DMS153 treated with DMSO at 0.1 percent for 48 hours (cell line): Measurements from ENCODE around the gene MSL3B.
"Not testable (repeated sequence)": the region's sequence is repeated elsewhere in the genome, so short reads cannot be mapped to it uniquely, and the experiment has no call there.

Experiments used
- DNase-seq: peaks from one replicate; lab custom pipeline; 2025; ENCODE audit not compliant: unreplicated experiment; lab: John Stamatoyannopoulos, UW

MSL3B gene

DNA sequence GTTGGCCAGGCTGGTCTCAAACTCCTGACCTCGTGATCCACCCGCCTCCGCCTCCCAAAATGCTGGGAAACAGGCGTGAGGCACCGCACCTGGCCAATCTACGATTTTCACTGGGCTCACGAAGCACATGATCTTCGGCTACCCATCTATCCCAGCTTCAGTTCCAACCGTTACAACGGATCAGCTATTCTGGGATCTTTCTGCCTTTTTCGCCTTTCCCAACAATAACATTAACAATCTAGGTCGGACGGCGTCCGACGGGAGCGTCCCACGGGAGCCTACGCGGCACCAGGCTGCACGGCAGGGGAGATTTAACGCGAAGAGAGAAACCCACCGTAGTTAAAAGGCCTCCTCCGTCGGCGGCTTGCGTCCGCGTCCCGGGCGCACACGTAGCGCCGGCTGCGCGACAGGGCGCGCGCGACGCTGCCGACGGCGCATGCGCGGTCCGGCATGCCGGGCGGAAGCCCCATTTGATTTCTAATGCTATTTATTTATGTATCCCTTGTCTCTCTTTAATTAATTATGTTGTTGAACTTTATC, at the start of gene MSL3B:
Gene MSL3B (minus strand): TSS at position 394 of the 540 bp plus-strand sequence.
- DNase-seq, result peak; percentile 34

GRCh38 chr2:233917116-233917515, 48.9 kb upstream of the MSL3B start, which contains the start of gene TRPM8:
TRPM8 (plus strand) TSS chr2:233917373; CDS start chr2:233926538, 9,165 bp downstream.
- DNase-seq, result no peak

DNA sequence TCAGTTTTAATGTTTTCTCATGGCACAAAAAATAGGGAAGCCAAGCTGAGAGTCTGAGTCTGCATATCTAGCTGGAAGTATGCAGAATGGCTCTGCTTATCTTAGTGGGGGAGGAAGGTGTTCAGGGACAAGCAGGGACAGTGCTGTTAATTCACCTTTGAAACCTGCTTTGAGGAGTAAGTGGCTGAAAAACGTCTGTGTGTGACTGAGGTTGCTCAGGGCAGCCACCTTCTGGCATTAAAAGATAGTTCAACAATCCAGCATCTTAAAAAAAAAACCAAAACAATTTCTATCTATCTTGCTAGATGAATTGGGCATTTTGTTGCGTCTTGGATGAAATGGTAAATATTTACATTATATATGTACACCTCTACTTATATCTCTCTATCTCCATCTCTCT, 46.9 kb upstream of the MSL3B start:
- no peak for DNase-seq

DNA sequence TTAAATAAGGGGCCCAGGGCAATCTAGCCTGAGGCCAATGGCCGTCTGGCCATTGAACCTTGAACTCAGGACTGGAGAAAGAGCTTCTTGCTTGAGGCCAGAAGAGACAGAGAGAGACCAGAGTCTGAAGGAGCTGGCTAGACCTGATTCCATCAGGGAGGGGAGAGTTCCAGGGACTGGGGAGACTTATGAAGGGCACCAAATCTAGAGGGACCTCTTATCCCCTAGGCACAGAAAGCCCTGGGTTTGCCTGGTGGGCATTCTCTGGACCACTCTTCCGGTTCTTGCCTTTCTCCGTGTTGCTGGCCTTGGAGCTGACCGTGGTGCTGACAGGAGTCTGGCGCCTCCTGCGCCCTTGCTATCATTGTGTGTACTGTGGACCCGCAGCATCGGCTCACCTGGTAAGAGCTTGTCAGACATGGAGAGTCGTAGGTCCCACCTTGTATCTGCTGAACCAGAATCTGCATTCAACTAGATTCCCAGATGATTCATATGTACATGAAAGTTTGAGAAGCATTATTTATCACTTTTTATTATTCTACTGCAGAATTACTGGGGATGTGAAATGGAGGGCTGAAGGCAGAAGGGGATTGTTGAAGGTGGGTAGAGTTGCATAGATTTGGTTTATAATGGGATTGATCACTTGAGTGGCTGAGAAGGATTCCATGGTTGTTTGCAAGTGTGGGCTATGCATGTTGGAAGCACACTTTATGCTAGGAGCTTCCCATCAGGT, 44.7 kb upstream of the MSL3B start:
- DNase-seq, result no peak

- no peak for DNase-seq
These were observed 39.4 kb upstream of the MSL3B start for GRCh38 chr2:233907627-233908026.

DNA sequence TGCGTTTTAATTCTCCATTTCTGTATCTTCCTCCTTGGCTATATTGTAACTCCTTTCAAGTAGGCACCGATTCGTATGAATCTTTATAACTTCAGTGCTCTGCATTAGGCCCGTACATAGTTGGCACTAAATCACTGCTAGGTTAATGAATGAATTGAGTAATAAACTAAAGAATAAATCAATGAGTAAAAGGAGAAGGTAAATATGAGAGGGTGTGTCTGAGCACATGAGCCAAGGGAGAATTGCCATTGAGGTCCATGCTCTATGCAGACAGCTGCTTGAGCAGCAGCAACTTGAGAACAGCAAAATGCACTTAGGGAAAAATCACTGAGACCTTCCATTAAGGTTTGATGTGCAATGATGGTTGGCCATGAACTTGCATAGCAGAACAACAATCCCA, 37.8 kb upstream of the MSL3B start:
- DNase-seq, result no peak

- no peak for DNase-seq
These were observed 33.7 kb upstream of the MSL3B start for GRCh38 chr2:233901884-233902283.

DNA sequence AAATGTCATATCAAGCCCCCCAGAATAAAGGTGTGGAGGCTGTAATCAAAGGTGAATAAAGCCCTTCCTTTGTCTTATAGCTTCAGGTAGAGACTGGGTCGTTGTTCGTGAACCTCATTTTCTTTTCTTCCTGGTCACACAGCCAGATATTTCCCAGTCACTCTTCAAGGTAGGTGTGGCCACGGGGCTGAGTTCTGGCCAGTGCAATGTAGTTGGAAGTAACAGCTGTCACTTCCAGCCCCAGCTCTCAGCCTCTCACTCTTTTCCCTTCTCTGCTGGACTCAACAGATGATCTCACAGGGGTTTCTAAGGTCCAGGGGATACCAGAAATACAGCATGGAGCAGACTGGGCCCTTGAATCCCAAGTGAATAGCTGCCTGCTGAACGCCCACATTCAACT, 33.2 kb upstream of the MSL3B start:
- no peak for DNase-seq

DNA sequence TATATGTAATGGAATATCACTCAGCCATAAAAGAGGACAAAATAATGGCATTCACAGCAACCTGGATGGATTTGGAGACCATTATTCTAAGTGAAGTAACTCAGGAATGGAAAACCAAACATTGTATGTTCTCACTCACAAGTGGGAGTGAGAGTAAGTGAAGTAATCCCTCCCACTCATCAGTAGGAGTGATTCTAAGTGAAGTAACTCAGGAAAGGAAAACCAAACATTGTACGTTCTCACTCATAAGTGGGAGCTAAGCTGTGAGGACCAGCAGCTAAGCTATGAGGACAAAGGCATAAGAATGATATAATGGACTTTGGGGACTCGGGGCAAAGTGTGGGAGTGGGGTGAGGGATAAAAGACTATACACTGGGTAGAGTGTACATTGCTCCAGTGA, 28.1 kb upstream of the MSL3B start:
- DNase-seq, result not testable (repeated sequence)

- no peak for DNase-seq
These were observed 24.6 kb upstream of the MSL3B start for GRCh38 chr2:233892793-233893192.

DNA sequence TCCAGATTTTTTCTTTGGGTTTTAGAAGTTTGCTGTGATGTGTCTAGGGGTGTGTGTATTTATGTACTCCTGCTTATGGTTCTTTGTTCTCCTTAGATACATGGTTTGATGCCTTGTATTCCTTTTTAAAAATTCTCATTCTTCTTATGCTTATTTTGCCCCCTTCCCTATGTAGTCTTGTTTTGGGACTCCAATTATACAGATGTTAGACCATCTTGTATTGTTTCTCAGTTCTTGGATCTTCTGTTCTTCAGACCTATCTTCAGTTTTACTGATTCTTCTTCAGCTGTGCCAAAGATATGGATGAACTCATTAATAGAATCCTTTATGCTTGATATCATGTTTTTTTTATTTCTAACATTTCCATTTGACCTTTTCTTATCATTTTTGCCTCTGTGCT, 14.2 kb upstream of the MSL3B start:
- no peak for DNase-seq

DNA sequence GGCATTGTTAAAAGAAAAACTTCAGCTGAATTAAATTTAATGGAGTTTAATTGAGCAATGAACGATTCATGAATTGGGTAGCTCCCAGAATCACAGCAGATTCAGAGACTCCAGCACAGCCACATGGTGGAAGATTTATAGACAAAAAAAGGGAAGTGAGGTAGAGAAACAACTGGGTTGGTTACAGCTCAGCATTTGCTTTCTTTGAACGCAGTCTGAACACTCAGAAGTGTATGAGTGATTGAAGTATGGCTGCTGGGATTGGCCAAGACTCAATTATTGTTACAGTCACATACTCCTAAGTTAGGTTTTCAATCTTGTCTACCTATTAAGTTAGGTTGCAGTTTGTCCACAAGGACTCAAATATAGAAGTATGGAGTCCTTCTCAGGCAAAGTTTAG, 3.9 kb upstream of the MSL3B start:
- not testable (repeated sequence) for DNase-seq

- no peak for DNase-seq
These were observed 3.2 kb upstream of the MSL3B start for GRCh38 chr2:233871432-233871831.

DNA sequence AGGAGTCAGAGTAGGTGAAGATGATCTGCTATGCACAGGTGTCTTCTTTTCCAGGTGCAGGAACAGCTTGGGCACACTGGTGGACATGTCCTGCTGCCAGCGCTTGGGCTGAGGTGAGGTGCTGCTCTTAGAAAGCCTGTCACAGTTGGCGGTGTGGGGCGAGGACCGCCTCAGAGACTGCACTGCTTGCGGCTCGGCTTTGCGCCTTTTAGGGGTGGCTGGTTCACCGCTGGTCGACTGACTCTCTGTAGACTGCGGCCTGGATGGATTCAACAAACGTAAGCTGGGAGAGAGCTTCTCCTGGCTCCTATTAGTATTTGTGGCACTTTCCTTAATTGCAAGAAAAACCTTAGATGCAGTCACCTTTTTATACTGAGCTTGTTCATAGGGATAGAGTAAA, 1.7 kb downstream of the MSL3B start:
- no peak for DNase-seq

- no peak for DNase-seq
These were observed 2.3 kb downstream of the MSL3B start for GRCh38 chr2:233865838-233866237.

- DNase-seq, result no peak
These were observed 5.9 kb downstream of the MSL3B start for GRCh38 chr2:233862261-233862768.

- DNase-seq, result no peak
These were observed 9.9 kb downstream of the MSL3B start for GRCh38 chr2:233858331-233858730.

GRCh38 chr2:233857511-233858141, 10.6 kb downstream of the MSL3B start:
- DNase-seq, result no peak

DNA sequence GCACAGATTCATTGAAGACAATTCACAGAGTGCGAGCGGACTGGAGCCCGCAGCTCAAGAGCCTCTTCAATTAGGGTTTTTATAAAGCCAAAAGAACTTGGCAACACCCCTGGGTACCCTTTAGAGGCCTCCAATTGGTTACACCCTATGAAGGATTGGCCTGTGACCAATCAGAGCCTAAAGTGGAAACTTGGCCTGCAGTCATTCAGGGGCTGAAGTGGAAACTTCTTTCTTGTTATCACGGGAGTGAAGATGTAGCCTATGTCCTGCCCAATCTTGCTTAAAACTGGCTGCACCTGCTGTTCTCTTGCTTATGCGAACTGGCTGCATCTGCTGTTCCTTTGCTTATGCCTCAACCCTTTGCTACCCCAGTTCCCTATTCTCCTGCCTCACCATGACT, 12.0 kb downstream of the MSL3B start:
- DNase-seq, result no peak

- no peak for DNase-seq
These were observed 12.8 kb downstream of the MSL3B start for GRCh38 chr2:233855345-233855744.

DNA sequence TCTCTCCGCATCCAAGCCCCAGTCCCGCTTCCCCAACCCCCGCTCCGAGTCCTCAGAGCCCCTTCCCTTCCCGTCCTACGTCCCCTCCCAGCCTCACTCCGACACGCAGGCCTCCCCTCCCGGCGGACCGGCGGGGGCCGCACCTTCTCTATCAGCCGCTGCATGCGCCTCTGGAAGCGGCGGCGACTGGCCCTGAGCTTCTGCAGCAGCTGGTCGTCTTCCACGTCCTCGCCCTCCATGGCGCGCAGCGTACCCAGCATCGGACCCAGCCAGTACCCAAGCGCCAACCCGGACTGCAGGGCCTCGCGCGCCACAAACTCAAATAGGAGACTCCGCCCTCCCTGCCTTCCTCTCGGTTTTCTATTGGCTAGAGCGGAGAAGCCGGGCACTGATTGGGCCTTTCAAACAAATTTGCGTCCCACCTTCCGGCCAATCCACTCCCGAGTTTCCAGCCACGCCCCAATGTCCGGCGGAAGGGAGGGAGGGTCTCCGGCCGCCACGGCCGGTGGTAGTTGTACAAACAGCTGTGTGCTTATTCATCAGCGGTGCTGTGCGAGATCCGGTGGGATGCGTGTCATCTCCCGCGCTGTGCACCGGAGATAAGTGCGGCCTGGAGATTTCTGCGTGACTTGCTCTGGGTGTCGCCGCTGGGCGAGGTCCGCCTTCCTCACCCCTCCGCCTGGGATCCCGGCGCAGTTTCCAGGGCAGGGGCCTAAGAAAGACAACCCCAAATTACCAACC, 13.8 kb downstream of the MSL3B start, which contains the start of gene HJURP:
Gene HJURP (minus strand): TSS at position 295 of the 741 bp plus-strand sequence. CDS start 35 bp downstream, at position 260.
- DNase-seq, result peak; percentile 93
